Measurements from ENCODE around the gene SMIM28. TPM values are rescaled to one million over a fixed set of nuclear protein-coding genes. Genes with fewer than 3 reads are reported as not detected.

Gene SMIM28
- total and polyA plus RNA-seq, 2 donors (not counting 3 experiments of a cell fraction or from before 2014, with no cell fraction given): not detected

DNA sequence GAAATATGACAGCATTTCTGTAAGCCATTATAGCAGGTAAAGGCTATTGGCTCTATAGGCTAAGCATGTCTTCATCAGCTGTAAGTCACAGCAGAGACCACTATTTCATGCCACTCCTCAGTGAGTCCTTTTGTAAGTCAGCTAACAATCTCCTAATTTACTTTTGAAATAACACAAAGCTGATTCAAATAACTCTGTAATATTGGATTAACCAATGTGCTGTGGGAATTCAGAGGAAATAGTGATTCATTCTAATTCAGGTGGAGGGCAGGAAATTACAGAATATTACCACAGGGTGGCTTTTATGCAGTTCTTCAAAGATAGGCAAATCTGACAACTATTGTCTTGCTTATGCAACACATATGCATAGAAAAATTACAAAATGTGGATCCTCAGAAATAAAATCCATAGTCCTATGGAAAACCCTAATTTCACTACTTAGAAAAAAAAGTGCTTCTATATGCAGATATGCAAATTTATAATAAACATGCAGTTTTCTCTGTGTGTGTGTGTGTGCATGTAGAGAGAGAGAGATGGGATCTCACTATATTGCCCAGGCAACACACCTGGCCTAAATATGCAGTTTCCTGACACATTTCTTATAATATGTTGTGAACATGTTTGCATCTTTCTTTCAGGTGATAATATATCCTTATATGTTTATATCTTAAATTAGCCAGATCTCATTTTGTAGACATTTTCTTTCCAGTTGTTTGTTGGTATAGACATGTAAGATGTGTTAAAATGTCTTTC lies 4.8 kb upstream of the SMIM28 start:
- no TSS peak for BruUV-seq (replicated peaks)
- FAIRE-seq: no peak

More for the DNA sequence above, 4.8 kb upstream of the SMIM28 start:
- Histone ChIP-seq H3K9ac (replicated peaks; ENCODE audit: extremely low read depth, insufficient read depth, low read length) (no peak overlapping the region), H3K9me1 (replicated peaks; ENCODE audit: control insufficient read depth, extremely low read depth, insufficient read depth, low read length) (no peaks in the 10 kb centered on the region), H3K4me2 (ENCODE audit: insufficient read depth, low read length) (peak overlapping the region; percentile 12), H3K79me2 (ENCODE audit: control insufficient read depth, insufficient read depth, low read length) (no peaks in the 10 kb centered on the region), H3K36me3 (ENCODE audit: control insufficient read depth in 2 of 2, extremely low read depth in 1 of 2, insufficient read depth in 2 of 2, low read length in 2 of 2) (no peaks in the 10 kb centered on the region), H3K9me3 (replicated peaks; ENCODE audit: control insufficient read depth, insufficient read depth, low read length) (no peaks in the 10 kb centered on the region), H3K27me3 (ENCODE audit: control insufficient read depth in 2 of 2, insufficient read depth in 2 of 2, low read length in 2 of 2) (no peaks in the 10 kb centered on the region), H4K20me1 (replicated peaks; ENCODE audit: control insufficient read depth, extremely low read depth, insufficient read depth, low read length) (no peaks in the 10 kb centered on the region), H3K4me1 (ENCODE audit: control insufficient read depth, extremely low read depth, insufficient read depth, low read length) (peaks cover 23% of the 10 kb centered on the region), H3K4me3 (replicated peaks in 1 of 3; ENCODE audit: insufficient read depth in 1 of 3, low read depth in 1 of 3, low read length in 3 of 3) (no peak overlapping the region), H2AFZ (ENCODE audit: low read depth, low read length) (no peak overlapping the region), H3K27ac (ENCODE audit: insufficient read depth, low read depth, low read length) (peak overlapping the region; percentile 35)
- CTCF ChIA-PET: interaction anchor here (0.6 to 1.8 kb wide), 10 partner anchors 8 to 257 kb away, joined by 3 to 9 read pairs (median 4); partner anchors contain the start of genes ARFGEF3 and HEBP2
- intact Hi-C loops (cut with micrococcal nuclease) (loop anchor here (2.0 kb wide), 1 partner anchor 32 kb away; the partner anchor contains the start of gene HEBP2), dilution Hi-C loops (cut with MboI; ENCODE audit: extremely low pct_ligation_motif_present, low sequenced_read_pairs) (no loop called here)
- TF ChIP-seq POLR2AphosphoS5 (IDR thresholded peaks at IDR 0.05; ENCODE audit: insufficient read depth, low read depth, low read length) (no peak), GATA2 (IDR thresholded peaks at IDR 0.05; ENCODE audit: insufficient read depth, insufficient read length, low read depth, low read length) (peak; percentile 13), MYC (IDR thresholded peaks at IDR 0.05; ENCODE audit: low read depth, low read length) (no peak), FOS (IDR thresholded peaks at IDR 0.05; ENCODE audit: borderline replicate concordance, insufficient read depth, low read length) (peak; percentile 72), POLR2A (IDR thresholded peaks at IDR 0.05; ENCODE audit: low read depth, low read length) (no peak), EZH2 (IDR thresholded peaks at IDR 0.05; ENCODE audit: borderline replicate concordance, low read depth, low read length, severe bottlenecking) (no peak), JUN (IDR thresholded peaks at IDR 0.05; ENCODE audit: borderline replicate concordance, insufficient read depth, insufficient read length, low read depth) (peak; percentile 63)
- TF ChIP-seq, protein P1, sequence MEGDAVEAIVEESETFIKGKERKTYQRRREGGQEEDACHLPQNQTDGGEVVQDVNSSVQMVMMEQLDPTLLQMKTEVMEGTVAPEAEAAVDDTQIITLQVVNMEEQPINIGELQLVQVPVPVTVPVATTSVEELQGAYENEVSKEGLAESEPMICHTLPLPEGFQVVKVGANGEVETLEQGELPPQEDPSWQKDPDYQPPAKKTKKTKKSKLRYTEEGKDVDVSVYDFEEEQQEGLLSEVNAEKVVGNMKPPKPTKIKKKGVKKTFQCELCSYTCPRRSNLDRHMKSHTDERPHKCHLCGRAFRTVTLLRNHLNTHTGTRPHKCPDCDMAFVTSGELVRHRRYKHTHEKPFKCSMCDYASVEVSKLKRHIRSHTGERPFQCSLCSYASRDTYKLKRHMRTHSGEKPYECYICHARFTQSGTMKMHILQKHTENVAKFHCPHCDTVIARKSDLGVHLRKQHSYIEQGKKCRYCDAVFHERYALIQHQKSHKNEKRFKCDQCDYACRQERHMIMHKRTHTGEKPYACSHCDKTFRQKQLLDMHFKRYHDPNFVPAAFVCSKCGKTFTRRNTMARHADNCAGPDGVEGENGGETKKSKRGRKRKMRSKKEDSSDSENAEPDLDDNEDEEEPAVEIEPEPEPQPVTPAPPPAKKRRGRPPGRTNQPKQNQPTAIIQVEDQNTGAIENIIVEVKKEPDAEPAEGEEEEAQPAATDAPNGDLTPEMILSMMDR (IDR thresholded peaks at IDR 0.05; ENCODE audit: extremely low read depth in 1 of 2, insufficient read depth in 1 of 2, low read depth in 1 of 2, low read length in 2 of 2): peak in 1 of 2 donors; percentile 11
- TF ChIP-seq, protein P2, sequence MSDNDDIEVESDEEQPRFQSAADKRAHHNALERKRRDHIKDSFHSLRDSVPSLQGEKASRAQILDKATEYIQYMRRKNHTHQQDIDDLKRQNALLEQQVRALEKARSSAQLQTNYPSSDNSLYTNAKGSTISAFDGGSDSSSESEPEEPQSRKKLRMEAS (IDR thresholded peaks at IDR 0.05; ENCODE audit: insufficient read depth, insufficient read length): no peak
- peak; percentile 79 for DNase-seq (ENCODE audit: low read depth, low spot score)
- POLR2A ChIA-PET: interaction anchor here (0.7 kb wide), 1 partner anchor 56 kb away, joined by 3 read pairs; no protein-coding TSS in a partner anchor
